GM18507 (cell line): ENCODE results near the gene ACOX3.

ENCODE experiments used
- DNase-seq: peaks from one replicate; pipeline ENCODE4 v3.0.0; 2011; ENCODE audit warnings: low read depth; ENCODE audit not compliant: insufficient read length; ENCODE audit errors: extremely low spot score
- FAIRE-seq: peaks from 2 replicates; lab custom pipeline; 2011; peaks lifted over from hg19 to GRCh38; lab: Jason Lieb, UNC

Gene ACOX3

GRCh38 chr4:8332038-8332857, 108.3 kb downstream of the ACOX3 start:
- FAIRE-seq: no peak
- DNase-seq: no peak

GRCh38 chr4:8331575-8331955, 109.0 kb downstream of the ACOX3 start:
- DNase-seq: no peak

GRCh38 chr4:8330821-8331574, 109.5 kb downstream of the ACOX3 start:
- FAIRE-seq: no peak
- no peak for DNase-seq

More at GRCh38 chr4:8331575-8331955, 109.0 kb downstream of the ACOX3 start:
- FAIRE-seq: no peak

GRCh38 chr4:8329859-8330761, 110.4 kb downstream of the ACOX3 start:
- FAIRE-seq (no peak), DNase-seq (no peak)

GRCh38 chr4:8329560-8329858, 111.0 kb downstream of the ACOX3 start:
- no peak for DNase-seq
- FAIRE-seq: no peak

- no peak for DNase-seq
These were observed 111.5 kb downstream of the ACOX3 start for GRCh38 chr4:8328866-8329559.

GRCh38 chr4:8328456-8328855, 112.1 kb downstream of the ACOX3 start:
- DNase-seq: no peak
- FAIRE-seq: no peak

More at GRCh38 chr4:8328866-8329559, 111.5 kb downstream of the ACOX3 start:
- no peak for FAIRE-seq

GRCh38 chr4:8326206-8326605, 114.3 kb downstream of the ACOX3 start:
- FAIRE-seq (no peak), DNase-seq (no peak)

- FAIRE-seq: no peak
- DNase-seq: no peak
These were observed 115.1 kb downstream of the ACOX3 start for GRCh38 chr4:8325291-8325973.

GRCh38 chr4:8324640-8325239, 115.8 kb downstream of the ACOX3 start:
- FAIRE-seq: no peak
- DNase-seq: no peak

- no peak for FAIRE-seq
- no peak for DNase-seq
These were observed 116.5 kb downstream of the ACOX3 start for GRCh38 chr4:8323947-8324555.

- DNase-seq (no peak), FAIRE-seq (no peak)
These were observed 117.5 kb downstream of the ACOX3 start for GRCh38 chr4:8322794-8323704.

- DNase-seq (no peak), FAIRE-seq (no peak)
These were observed 118.8 kb downstream of the ACOX3 start for GRCh38 chr4:8321771-8322170.

GRCh38 chr4:8321220-8321619, 119.3 kb downstream of the ACOX3 start:
- no peak for FAIRE-seq
- no peak for DNase-seq

- no peak for FAIRE-seq
- DNase-seq: no peak
These were observed 120.2 kb downstream of the ACOX3 start for GRCh38 chr4:8320386-8320750.

- FAIRE-seq (no peak), DNase-seq (no peak)
These were observed 120.7 kb downstream of the ACOX3 start for GRCh38 chr4:8319731-8320385.

GRCh38 chr4:8319061-8319460, 121.5 kb downstream of the ACOX3 start:
- no peak for FAIRE-seq
- DNase-seq: no peak
